ENCODE results near the gene NOL7.

NOL7 gene

DNA sequence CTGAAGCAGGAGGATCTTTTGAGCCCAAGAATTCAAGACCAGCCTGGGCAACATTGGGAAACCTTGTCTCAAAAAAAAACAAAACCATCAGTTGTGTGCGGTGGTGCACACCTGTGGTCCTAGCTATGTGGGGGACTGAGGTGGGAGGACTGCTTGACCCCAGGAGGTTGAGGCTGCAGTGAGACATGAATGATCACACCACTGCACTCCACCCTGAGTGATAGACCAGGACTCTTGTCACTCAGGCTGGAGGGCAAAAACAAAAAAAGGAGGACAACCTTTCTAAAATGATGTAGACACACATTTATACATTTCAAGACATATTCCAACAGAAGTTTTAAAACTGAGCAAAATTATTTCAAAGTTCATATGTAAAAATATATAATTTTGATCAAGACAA lies 45.1 kb downstream of the NOL7 start:
- DNase-seq: no peak

- no peak for DNase-seq
Measured at GRCh38 chr6:13660893-13661292, 45.8 kb downstream of the NOL7 start.

DNA sequence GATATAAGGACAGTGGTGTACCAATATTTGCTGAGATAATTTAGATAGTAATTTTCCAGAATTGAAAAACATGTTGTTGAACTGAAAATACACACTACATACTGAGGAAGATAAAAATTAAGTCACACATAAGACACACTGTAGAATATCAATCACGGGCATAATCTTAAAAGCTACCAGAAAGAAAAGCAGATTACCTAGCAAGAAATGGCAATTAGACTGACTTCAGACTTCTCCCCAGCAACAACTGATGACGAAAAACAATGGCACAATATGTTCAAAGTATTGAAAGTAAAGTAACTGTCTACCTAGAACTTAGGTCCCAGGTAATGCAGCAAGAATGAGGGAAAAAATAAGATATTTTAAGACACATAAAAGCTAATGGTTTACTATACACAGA lies 46.5 kb downstream of the NOL7 start:
- no peak for DNase-seq

DNA sequence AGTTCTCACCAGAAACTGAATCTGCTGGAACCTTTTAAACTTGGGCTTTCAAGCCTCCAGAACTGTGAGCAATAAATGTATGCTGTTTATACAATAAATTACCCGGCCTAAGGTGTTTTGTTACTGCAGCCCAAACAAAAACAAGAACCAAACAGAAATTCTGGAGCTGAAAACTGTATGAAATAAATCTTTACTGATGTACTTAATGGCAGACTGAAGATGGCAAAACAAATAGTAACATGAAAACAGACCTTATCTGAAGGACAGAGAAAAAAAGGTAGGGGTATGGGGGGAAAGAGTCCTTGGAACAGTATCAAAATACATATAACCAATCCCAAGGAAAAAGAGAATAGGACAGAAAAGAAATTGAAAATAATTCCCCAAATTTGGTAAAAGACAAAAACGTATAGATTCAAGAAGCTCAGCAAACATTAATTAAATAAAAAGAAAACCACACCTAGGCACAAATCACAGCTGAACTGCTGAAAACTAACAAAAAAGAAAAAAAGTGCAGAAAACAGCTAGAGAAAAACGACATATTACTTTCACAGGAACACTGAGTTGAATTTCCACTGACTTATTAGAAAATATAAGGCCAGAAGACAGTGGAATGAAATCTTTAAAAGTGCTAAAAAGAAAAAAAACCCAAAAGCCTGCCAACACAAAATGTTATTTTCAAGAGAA lies 47.7 kb downstream of the NOL7 start:
- DNase-seq: no peak

DNA sequence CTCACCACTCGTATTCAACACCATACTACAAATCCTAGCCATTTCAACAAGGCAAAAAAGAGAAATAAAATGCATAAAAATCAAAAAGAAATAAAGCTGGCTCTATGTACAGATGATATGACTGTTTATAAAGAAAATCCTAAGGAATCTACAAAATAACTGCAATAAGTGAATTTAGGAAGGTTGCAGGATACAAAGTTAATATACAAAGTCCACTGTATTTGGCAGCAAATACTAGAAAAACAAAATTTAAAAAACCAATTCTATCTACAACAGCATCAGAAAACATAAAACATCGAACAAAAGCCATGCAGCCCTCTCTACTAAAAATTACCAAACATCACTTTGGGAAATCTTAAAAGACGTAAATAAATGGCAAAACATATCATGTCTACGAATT lies 48.9 kb downstream of the NOL7 start:
- DNase-seq: no peak

- DNase-seq: no peak
Measured at GRCh38 chr6:13664703-13665352, 49.7 kb downstream of the NOL7 start.

DNA sequence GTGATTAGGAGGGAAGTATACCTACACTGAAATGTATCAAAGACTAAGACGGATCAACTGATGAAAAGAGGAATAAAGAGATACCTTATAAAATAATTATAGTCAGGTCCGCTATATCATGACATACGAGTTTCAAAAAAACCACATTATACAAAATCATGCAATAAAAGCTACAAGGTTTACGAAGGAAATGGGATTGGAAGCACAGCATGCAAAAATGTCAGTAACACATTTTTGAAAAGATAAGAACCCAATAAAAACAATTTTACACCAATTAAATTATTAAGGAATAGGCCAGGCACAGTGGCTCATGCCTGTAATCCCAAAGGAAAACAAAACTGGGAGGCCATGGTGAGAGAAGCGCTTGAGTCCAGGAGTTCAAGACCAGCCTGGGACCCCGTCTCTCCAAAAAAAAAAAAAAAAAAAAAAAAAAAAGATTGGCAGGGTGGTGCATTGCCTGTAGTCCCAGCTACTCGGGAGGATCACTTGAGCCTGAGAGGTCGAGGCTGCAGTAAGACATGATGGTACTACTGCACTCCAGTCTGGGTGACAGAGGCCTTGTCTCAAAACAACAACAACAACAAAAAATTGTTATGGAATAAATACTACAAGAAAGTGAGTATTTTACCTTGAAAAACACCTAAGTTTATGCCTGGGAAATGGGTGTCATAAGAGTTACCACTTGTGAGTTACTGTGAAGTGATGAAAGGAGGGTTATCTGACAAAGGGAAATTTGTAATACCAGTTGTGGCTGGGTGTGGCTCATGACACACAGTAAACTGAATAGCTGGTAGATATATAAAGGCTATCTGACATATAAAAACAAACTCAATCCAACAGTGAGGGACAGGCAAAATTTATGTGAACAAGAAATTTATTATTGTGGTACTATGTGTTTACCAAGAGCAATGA lies 51.3 kb downstream of the NOL7 start:
- DNase-seq: no peak

- no peak for DNase-seq
Measured at GRCh38 chr6:13667655-13668054, 52.5 kb downstream of the NOL7 start.

GRCh38 chr6:13668291-13668928 lies 53.3 kb downstream of the NOL7 start:
- DNase-seq: no peak

- DNase-seq: no peak
Measured at GRCh38 chr6:13669476-13669875, 54.3 kb downstream of the NOL7 start.
